Stimulated activated CD8-positive, alpha-beta memory T cell treated with anti-CD3 and anti-CD28 coated beads, Interleukin-12 subunit alpha, Interleukin-12 subunit beta, amount 100 ng/mL, for 1 hour (primary cell): ENCODE data around the gene ORM1.
A peak's percentile ranks its signal among the peaks of the same experiment; 100 is the strongest.
"Not testable (repeated sequence)": the region's sequence is repeated elsewhere in the genome, so short reads cannot be mapped to it uniquely, and the experiment has no call there.

Experiments used
- DNase-seq: peaks from one replicate; pipeline ENCODE4 v3.0.0-alpha.2; 2020; ENCODE audit warnings: low read depth

ORM1 gene

GRCh38 chr9:114325684-114326254 lies 2.9 kb downstream of the ORM1 start:
- not testable (repeated sequence) for DNase-seq

DNA sequence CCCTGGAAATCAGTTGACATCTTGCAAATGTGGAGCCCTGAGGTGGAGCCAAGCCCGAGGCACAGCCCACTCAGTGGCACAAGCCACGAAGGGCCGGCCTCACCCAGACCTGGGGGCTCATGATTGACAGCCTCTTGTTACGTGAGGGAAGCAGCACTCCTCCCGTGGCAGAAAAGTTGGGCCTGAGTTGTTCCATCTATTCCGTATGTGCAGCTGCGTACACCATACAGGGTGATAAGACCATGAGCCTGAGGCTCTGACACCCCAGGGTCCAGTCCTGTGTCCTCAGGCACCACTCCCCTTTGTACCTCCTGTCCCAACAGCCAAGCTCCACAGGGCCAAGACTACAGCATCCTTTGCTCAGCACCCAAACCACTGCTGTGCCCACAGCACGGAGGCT lies 4.9 kb downstream of the ORM1 start:
- DNase-seq = no peak

DNA sequence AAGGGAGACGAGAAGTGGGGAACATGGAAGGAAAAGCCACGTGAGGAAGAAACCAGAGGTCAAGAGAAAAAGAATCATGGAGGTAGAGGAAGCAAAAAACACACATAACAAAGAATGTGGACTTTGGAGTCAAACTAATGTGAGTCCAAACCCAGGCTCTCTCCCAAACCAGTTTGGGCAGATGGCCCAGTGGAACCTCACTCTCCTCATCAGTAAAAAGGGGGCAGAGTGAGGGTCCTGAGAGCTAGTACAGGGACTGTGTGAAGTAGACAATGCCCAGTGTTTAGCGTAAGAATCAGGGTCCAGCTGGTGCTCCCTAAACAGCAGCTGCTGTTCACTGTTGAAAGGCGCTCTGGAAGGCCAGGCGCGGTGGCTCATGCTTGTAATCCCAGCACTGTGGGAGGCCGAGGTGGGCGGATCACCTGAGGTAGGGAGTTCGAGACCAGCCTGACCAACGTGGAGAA lies 5.5 kb downstream of the ORM1 start:
- DNase-seq = not testable (repeated sequence)

DNA sequence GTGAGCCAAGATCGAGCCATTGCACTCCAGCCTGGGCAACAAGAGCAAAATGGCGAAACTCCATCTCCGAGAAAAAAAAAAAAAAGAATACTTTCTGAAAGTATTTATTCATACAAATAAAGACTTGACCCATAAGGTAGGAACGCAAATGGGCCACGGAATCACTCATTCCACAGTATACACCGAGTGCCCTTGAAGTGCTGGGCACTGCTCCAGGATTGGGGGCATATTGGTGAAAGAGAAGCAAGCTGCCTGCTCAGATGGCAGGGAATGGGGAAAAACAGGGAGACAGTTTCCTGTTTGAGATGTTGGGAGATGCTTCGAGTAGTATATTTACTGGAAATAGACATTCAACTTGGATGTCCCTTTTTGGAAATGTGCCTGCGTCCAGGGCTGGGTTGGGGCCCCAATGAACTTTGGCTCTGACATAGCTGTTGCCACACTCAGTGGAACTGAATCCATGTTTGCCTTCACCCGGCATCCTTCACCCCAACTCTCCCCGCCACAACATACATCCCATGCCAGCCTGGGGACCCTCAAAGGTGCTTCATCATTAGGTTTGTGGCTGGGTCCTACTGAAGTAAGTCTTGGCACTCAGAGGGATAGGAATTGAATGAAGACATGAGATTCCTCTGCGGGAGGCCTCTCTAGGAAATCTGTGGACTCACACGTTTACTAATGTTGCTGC lies 6.2 kb downstream of the ORM1 start:
- not testable (repeated sequence) for DNase-seq

DNA sequence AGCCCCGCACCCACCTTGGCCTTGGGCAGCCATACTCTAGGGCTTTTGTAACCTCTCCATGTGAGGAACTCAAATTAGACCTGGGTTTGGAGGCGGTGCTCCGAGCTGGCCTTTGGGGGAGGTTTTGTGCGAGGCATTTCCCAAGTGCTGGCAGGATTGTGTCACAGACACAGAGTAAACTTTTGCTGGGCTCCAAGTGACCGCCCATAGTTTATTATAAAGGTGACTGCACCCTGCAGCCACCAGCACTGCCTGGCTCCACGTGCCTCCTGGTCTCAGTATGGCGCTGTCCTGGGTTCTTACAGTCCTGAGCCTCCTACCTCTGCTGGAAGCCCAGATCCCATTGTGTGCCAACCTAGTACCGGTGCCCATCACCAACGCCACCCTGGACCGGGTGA lies 6.7 kb downstream of the ORM1 start, which contains the start of gene ORM2:
ORM2 (plus strand) TSS at position 245 of the 398 bp plus-strand sequence; CDS start at position 281, 36 bp downstream.
- DNase-seq = not testable (repeated sequence)

DNA sequence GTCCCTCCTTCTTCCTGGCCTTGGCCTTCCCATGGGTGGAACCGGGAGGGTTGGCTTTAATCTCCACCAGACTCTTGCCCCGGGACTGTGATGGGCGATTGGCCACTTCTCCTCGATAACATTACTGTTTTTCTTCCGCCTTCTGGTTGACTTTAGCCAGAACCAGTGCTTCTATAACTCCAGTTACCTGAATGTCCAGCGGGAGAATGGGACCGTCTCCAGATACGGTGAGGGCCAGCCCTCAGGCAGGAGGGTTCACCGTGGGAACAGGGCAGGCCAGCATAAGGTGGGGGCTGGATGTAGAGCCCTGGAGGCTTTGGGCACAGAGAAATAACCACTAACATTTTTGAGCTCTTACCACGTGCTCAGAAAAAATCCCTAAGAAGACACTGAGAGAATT lies 7.7 kb downstream of the ORM1 start:
- no peak for DNase-seq

DNA sequence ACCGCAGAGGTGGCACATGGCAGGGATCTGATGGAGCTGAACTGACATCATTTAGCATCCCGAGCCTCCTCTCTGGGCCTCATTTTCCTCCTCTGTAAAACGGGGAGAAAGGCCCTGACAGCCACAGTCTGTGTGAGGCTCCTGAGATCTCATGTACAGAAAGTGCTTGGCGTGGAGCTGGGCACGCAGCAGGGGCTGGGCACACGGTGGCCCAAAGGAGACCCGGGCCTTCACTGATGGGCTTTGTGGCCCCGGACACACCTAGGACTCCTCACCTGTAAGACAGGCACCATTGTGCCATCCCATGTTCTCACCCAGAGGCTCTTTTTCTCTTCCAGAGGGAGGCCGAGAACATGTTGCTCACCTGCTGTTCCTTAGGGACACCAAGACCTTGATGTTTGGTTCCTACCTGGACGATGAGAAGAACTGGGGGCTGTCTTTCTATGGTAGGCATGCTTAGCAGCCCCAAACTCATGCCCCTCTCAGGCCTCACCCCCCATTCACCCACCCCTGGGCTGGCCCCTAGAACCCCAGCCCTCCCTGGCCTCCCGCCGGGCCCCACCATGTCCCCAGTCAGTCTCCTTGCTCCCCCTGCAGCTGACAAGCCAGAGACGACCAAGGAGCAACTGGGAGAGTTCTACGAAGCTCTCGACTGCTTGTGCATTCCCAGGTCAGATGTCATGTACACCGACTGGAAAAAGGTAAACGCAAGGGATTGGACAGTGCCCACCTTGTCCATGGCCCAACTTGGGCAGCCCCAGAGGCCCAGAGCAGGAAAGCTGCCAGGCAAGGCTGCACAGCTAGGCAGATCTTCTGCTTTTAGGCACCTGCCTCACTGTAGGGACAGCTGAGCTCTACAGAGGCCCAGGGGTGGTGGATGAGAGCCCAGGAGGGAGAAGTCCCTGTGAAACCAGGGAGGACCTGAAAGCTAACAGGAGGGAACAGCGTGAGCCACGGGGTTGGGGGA lies 8.6 kb downstream of the ORM1 start:
- not testable (repeated sequence) for DNase-seq

DNA sequence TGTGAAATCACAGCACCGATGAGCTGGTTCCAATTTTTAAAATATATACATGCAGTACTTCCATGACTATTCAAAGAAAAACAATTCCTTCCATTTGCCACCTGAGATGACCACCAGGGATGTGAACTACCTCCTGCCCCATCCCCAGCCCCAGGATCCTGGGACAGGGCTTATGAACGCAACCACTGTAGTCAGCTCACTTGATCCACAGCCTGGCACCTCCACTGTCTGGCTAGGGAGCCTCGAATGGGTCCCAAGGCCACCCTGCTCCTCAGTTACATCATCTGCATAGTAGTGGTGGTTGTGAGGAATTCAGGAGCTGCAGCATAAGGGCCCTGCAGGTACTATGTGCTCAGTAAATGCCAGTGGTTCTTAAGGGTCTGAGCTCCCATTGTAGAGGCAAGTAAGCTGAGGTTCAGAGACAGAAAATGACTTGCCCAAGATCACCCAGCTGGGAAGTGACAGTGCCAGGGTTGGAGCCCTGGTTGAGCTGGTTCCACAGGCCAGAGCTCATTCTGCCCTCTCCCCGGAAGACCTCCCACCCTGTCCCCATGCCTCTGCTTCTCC lies 9.7 kb downstream of the ORM1 start:
- DNase-seq = not testable (repeated sequence)

DNA sequence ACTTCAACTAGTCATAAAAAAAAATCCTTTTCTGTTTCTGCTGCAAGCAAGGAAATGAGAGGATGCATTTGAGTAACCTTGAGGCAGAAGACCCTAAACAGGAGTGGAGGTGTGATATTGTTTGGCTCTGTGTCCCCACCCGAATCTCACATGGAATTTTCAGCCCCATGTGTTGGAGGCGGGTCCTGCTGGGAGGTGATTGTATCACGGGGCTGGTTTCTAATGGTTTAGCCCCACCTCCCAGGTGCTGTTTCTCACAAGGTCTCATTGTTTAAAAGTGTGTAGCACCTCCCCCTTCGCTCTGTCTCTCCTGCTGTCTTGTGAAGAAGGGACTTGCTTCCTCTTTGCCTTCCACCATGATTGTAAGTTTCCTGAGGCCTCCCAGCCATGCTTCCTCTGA lies 10.8 kb downstream of the ORM1 start:
- DNase-seq = not testable (repeated sequence)

- no peak for DNase-seq
Observed at GRCh38 chr9:114334490-114334889, 11.6 kb downstream of the ORM1 start.

DNA sequence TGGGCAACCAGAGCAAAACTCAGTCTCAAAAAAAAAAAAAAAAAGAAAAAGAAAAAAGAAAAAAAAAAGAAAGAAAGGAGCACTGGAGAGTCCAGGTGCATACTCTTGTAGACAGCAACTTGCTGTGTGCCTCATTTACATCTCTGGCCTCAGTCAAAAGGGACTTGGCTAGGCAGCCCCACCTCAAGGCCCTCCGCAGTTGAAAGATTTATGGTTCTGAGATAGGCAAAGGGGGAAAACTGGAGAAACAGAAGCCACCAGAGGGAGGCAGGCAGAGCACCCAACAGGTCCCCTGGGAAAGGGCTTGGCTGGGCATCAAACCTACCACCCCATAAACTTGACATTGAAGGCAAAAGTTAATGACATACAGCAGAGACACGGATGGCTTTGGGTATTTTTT lies 12.8 kb downstream of the ORM1 start:
- DNase-seq = no peak

GRCh38 chr9:114336157-114336556 lies 13.3 kb downstream of the ORM1 start:
- no peak for DNase-seq

DNA sequence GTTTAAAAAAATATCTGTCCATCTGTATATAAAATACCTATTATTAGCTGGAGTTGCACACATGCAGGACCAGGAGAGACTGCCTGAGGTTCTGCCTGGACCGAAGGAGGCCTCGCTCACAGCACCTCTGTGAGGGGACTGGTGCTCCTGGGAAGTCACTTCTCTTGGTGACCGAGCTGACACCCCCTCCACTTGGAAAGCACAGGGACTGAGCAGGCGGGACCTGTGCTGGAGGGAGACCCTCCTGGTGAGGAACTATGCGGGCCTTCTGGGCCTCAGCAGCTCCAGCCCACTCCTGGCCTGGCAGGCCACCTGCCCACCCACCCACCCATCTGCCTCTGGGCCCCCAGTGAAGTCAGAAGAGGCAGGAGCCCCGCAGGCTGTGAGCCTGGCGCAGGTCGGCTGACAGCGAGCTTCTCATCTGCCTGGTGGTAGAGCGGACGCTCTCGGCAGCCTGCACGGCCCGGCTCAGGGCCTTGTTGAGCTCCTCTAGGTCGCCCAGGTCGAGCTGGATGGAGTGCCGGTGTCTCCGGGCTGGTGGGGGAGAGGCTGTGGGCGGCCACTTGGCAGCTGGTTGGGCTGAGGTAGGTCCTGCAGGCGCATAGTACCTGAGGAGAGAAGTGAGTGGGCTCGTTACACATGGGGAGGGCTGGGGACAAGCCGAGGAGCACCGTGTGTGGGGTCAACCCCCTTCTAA lies 13.9 kb downstream of the ORM1 start:
- no peak for DNase-seq

DNA sequence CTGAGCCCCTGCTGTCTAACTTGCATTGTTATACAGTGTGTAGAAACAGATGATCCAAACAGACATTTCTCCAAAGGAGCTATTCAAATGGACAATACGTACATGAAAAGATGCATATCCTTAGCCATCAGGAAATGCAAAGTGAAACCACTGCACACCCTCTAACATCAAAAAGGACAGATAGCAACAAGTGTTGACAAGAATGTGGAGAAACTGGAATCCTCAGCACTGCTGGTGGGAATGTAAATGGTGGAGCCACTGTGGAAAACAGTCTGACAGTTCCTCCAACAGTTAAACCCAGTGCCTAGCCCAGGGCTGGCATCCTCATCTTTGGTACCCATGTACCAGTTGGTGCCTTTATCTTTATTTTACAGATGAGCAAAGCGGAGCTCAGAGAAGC lies 15.3 kb downstream of the ORM1 start:
- no peak for DNase-seq

- peak; percentile 31 for DNase-seq
Observed at GRCh38 chr9:114339130-114339908, 16.4 kb downstream of the ORM1 start.

DNA sequence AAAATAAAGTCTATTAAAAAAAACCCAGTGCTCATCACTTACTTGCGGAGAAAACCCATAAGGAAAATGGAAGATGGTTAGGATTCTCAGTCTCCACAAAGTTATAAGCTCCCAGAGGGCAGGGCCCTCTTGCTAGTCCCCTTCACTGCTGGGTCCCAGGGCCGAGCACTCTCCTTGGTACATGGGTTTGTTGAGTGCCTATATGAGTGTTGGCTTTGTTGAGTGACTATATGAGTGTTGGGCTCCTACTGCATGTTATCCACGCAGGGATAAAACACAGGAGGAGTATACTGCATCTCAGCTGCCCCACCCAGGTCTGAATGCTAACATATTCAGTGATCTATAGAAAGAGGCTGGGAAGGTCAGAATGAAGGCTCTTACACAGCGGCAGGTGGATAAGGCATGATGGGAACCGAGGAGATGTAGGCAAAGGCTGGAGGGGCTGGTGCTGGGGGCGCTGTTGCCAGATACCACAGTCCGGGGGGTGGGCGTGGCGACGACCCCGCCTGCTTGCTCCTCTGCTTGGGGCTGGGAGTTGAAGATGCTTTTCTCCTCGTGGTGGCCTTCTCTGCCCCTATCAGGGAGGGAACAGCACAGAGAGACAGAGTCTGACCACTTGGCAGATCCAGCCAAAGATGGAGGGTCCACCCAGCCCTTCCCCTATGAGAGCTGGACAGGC lies 18.4 kb downstream of the ORM1 start:
- DNase-seq = no peak

GRCh38 chr9:114341991-114342390 lies 19.1 kb downstream of the ORM1 start:
- DNase-seq = no peak

- no peak for DNase-seq
Observed at GRCh38 chr9:114342755-114343440, 20.0 kb downstream of the ORM1 start.

GRCh38 chr9:114343471-114344187 lies 20.7 kb downstream of the ORM1 start:
- no peak for DNase-seq
